Activated CD4-positive, alpha-beta T cell treated with anti-CD3 and anti-CD28 coated beads, Interleukin-2, Interleukin-4, amounts not matched to agents 100 ng/mL and 50 ng/mL, durations not matched to agents 16 hours and 8 hours (primary cell): ENCODE measurements around the gene SLC20A1.
"Not testable (repeated sequence)": the region's sequence is repeated elsewhere in the genome, so short reads cannot be mapped to it uniquely, and the experiment has no call there.

Source experiments
- DNase-seq: peaks from one replicate; pipeline ENCODE4 v3.0.0-alpha.2; 2020; ENCODE audit warnings: low spot score

The SLC20A1 gene

DNA sequence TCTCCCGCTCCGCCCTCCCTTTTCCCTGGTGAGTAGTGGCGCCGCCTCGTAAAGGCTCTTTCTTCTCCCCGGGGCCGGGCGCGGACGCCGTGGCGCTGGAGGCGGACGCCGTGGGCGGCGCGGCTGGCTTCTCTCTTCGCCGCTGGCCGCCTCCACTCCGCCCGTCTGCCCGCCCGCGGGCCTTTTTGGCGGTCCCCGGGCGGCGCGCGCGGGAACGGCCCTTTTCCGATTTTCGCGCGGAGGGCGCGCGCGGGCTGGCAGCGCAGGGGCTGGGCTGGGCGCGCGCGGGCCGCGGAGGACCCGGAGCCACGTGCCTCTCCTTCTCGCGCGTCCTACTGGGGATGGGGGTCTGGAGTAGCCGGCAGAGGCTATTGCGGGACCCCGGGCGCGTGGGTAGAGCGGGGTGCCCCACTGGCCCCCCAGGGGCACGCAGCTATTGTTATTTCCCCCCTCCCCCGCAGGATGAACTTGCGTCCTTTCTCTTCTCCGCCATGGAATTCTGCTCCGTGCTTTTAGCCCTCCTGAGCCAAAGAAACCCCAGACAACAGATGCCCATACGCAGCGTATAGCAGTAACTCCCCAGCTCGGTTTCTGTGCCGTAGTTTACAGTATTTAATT is 472 bp downstream of the SLC20A1 start:
- no peak for DNase-seq

DNA sequence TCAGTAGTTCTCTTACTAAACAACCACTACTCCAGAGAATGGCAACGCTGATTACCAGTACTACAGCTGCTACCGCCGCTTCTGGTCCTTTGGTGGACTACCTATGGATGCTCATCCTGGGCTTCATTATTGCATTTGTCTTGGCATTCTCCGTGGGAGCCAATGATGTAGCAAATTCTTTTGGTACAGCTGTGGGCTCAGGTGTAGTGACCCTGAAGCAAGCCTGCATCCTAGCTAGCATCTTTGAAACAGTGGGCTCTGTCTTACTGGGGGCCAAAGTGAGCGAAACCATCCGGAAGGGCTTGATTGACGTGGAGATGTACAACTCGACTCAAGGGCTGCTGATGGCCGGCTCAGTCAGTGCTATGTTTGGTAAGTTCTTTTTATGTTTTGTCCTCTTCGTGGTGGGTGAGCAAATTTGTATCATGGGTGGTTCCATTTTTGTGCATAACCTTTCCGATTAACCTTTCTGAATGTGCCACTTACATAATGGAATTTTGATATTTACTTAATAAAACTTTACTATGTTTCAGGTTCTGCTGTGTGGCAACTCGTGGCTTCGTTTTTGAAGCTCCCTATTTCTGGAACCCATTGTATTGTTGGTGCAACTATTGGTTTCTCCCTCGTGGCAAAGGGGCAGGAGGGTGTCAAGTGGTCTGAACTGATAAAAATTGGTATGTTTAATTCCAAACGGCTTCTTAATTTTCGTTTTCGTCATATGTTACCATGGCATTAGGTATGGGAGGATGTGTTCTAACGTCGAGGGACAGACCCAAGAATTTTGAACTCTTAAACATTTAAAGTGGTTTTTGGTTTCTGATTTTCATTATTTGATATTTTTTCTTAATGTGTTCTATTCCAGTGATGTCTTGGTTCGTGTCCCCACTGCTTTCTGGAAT is 1.3 kb downstream of the SLC20A1 start:
- DNase-seq: no peak

DNA sequence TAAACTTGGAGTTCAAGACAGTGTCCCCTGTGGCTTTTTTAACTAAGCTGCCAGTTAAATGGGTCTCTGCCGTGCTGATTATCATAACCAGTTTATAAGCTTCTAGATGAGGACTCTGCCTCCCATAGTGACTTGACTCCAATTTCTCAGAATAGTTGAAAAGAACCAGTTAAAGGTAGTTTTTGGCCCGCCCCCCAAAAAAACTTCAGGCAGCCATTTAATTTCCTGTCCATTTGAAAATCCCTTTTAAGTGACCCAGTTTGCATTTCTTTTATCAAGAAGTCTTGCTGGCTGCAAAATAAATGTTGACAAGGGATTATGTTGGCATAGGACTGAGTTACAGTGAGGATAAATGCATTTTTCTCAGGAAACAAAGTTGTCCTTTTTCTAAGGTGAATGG is 2.3 kb downstream of the SLC20A1 start:
- no peak for DNase-seq

DNA sequence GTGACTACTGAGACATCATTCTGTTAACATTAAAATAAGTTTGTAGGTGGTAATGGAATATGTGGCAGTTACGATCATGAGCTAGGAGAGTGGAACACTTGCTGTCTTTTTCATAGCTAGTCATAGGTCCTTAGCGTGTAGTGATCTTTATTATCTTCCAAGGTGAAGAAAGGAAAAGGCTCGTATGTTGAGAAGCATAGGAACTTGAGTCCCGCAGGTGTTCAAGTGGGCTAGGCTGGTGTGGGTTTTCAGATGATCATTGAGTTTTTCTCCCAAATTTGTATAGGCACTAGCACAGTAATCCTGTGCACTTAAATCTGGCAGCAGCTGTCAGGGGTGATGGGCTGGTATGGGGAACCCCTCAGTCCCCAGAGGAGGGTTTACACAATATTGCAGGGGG is 10.9 kb downstream of the SLC20A1 start:
- DNase-seq: no peak

DNA sequence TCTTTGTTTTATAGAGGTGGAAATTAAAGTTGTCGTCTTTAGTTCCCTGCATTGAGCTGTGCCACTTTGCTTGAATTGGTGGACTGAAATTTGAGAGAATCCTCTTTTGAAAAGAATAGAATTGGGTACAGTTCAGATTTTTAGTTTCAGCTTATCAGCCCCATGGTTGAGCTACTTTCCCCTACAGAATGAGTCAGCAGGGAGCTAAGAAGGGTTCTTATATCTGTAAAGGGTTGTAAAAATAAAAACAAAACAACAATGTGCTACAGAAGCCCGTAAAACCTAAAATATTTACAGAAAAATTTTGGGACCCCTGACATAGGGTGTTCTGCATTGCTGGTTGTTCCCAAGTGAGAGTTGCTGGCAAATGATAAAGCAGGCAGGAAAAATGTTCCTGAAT is 12.6 kb downstream of the SLC20A1 start:
- DNase-seq: no peak

DNA sequence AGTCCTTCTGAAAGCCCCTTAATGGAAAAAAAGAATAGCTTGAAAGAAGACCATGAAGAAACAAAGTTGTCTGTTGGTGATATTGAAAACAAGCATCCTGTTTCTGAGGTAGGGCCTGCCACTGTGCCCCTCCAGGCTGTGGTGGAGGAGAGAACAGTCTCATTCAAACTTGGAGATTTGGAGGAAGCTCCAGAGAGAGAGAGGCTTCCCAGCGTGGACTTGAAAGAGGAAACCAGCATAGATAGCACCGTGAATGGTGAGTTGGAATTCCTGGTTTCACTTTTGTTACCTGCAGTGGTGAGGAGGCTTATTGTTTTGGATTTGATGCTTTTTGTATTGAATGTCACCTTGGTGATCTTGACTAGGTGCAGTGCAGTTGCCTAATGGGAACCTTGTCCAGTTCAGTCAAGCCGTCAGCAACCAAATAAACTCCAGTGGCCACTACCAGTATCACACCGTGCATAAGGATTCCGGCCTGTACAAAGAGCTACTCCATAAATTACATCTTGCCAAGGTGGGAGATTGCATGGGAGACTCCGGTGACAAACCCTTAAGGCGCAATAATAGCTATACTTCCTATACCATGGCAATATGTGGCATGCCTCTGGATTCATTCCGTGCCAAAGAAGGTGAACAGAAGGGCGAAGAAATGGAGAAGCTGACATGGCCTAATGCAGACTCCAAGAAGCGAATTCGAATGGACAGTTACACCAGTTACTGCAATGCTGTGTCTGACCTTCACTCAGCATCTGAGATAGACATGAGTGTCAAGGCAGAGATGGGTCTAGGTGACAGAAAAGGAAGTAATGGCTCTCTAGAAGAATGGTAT is 13.3 kb downstream of the SLC20A1 start:
- DNase-seq: no peak

DNA sequence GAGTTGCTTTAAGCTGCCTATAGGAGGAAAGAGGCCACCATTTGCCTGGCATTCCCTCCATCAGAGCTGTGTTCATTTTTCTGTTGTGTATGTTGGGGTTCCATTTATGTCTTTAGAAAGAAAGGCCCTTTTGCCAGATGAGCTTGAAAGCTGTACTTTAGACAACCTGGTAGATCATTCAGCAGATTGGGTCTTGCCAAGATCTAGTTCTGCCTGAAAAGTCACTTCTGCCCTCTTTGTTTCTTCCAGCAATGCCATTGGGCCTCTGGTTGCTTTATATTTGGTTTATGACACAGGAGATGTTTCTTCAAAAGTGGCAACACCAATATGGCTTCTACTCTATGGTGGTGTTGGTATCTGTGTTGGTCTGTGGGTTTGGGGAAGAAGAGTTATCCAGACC is 14.4 kb downstream of the SLC20A1 start:
- no peak for DNase-seq

DNA sequence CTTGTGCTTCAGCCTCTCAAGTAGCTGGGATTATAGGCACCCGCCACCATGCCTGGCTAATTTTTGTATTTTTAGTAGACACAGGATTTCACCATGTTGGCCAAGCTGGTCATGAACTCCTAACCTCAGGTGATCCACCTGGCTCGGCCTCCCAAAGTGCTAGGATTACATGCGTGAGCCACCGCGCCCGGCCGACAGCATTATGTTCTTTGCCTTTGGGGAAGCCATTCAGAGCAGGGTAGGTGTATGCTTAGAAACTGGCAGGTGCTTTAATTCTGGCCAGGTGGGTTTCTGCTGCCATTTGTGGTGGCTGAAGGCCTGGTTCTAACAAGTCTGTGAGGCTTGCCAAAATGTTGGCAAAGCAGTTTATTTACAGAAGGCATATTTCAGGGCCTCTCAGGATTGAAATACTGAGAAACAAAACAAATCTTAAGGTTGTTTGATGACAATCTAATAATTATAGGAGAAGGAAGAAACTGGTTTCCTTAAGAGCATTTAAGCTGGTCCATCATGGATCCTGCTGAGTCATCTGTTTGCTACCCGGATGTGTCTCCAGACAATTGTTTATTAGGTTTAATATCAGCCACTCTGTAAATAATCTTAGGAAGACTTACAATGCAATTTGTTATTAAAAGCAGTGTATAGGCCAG is 16.0 kb downstream of the SLC20A1 start:
- no peak for DNase-seq

DNA sequence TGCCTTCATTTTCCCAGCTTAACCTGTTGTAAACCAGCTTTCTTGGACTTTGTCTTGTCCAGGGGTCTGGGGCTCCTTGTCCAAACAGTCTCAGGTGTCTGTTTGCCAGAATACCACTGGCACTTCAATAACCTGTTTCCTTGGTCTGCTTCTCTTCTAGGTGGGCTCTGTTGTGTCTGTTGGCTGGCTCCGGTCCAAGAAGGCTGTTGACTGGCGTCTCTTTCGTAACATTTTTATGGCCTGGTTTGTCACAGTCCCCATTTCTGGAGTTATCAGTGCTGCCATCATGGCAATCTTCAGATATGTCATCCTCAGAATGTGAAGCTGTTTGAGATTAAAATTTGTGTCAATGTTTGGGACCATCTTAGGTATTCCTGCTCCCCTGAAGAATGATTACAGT is 17.0 kb downstream of the SLC20A1 start:
- DNase-seq: no peak

DNA sequence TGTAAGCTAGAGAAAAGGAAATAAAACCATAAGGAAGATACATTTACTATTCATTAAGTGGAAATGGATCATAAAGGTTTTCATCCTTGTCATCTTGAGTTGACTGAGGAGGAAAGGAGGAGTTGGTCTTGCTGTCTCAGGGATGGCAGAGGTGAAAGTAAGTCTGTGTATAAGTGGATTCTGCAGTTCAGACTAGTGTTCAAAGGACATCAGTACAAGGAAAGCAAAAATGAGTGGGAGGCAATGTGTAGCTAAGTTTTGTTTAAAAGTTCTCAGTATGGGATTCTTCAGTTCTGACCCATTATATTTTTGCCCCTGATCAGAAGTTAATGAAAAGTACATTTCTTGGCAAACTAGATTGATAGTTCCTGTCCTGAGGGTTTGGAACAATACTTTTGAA is 18.9 kb downstream of the SLC20A1 start:
- DNase-seq: no peak

DNA sequence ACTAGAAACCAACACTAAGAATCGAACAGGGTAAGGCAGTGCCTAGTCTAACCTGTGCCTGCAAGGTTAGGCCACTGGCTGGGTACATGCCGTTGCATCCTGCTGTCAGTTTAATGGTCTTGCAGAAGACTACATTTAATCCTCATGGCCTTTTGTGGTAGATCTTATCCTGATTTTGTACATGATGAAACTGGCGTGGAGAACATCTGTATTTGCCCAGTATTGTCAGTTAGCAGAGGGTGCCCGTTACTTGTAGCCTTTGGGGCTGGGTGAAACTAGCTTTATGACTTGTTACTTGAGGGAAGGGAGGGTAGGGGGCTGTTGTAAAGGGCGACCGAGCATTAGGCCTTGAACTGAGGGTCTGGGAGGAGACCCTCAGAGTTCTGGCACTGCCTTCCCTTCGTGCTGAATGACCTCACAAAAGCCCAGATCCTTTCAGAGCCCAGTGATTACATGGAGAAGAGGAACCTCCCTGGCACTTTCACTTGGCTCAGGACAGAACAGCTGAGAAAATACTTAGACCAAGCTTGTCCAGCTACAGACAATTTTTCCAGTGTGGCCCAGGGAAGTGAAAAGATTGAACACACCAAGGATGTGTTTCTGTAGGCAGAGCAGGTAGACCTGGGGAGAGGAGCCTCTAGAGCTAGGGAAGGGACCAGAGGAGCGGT is 19.5 kb downstream of the SLC20A1 start:
- no peak for DNase-seq

DNA sequence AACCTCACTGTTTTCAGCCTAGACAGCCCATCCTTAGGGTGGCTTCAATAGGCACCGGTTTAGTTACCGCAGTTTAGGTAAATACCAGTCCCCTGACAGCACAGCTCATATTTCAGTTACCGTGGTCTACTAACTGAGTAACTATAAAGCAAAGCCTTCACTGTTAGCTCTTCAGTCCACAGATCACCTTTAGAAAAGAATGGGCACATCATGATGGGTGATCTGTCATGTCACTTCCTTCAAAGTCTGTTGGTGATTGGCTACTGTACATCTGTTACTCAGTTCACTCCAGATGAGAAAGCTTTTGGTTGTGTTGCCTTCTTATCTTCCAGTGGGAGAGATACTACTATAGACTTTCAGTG is 21.0 kb downstream of the SLC20A1 start:
- no peak for DNase-seq

DNA sequence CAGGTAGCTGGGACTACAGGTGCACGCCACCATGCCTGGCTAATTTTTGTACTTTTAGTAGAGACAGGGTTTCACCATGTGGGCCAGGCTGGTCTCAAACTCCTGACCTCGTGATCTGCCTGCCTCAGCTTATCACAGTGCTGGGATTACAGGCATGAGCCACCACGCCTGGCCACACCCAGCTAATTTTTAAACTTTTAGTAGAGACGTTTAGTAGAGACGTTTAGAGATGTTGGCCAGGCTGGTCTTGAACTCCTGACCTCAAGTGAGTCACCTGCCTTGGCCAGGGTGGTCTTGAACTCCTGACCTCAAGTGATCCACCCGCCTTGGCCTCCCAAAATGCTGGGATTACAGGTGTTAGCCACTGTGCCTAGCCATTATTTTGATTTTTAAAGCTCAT is 21.8 kb downstream of the SLC20A1 start:
- not testable (repeated sequence) for DNase-seq

DNA sequence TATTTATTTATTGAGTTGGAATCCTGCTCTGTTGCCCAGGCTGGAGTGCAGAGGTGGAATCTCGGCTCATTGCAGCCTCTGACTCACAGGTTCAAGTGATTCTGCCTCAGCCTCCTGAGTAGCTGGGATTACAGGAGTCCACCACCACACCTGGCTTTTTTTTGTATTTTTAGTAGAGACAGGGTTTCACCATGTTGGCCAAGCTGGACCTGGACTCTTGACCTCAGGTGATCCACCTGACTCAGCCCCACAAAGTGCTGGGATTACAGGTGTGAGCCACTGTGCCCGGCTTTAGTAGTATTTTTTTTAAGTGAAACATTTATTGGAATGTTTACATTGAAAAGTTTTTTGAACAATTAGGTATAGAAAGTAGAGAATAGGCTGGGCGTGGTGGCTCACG is 23.9 kb downstream of the SLC20A1 start:
- DNase-seq: no peak

DNA sequence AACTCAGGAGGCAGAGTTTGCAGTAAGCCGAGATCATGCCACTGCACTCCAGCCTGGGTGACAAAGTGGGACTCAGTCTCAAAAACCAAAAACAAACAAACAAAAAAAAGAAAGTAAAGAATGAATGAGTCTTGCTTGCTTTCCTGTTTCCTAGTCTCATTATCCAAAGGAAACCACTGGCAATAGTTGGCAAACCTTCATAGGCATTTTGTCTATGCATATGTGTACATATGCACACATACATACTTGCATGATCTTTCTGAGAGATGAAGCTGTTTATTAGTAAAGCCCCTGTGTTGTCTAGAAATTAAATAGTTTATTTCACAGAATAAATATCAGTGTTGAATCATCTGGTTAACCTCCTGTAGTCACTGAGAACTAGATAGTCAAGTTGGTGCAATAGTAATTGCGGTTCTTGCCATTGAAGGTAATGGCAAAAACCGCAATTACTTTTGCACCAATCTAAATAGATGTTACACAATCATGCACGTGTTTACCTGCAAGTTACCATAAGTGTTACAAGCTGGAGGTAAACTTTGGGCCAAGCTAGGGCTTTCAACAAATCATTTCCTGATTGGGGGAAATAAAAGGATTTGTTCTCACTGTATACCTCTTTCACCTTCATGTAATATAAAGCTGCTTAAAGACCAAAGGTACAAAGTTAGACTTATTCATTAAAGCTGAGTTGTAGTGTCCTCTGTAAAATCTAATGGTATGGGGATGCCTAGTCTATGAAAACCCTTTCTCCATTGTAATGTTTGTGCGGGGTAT is 24.7 kb downstream of the SLC20A1 start:
- DNase-seq: no peak

DNA sequence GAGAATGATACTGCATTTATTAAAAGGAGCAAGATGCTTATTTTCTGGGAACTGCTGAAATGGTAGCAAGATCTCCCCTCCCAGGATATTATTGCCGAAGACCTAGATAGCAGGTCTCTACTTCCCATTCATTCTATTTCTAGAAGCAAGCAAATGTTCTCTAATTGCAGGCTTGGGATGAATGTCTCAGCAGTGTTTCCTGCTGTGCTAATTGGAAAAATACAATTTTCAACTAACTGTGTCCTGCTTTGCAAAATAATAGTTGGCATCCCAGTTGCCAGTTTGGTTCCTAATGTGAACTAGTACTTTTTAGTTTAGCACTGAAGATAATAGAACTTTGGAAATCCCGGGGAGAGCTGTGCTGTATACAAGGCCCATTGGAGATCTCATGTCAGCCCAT is 26.1 kb downstream of the SLC20A1 start:
- no peak for DNase-seq

DNA sequence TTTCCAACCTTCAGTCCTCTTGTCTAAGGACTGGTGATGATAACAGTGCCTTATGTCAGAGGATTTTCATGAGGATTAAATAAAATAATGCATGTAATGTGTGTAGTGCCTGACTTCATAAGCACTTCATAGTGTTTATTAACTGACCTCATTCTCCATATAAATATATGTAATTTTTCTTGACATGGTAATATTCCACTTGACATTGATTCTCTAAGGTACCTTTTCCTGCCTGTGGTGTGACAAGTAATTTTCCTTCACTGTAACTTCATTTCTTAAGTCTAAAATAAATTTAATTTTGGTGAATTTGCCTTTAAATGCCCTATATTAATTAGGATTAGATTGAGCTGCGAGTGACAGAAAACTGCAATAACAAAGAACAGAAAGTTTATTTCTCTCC is 27.3 kb downstream of the SLC20A1 start:
- no peak for DNase-seq

DNA sequence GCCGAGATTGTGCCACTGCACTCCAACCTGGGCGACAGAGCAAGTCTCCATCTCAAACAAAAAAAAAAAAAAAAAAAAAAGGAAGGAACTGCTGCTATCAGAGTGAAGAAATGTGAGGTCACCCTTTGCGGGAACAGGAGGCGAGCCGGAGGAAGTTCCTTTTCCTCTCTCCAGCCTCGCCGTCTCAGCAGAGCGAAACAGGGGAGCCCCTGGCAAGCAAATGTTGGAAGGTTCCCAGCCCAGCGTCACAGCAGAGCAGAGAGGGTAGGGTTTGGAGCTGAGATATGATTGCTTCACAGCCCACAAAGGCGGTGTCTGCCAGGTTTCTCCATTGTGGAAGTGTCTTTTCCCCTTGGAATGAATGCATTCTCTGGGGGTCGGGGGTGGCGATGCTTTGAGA is 28.5 kb downstream of the SLC20A1 start:
- DNase-seq: no peak

DNA sequence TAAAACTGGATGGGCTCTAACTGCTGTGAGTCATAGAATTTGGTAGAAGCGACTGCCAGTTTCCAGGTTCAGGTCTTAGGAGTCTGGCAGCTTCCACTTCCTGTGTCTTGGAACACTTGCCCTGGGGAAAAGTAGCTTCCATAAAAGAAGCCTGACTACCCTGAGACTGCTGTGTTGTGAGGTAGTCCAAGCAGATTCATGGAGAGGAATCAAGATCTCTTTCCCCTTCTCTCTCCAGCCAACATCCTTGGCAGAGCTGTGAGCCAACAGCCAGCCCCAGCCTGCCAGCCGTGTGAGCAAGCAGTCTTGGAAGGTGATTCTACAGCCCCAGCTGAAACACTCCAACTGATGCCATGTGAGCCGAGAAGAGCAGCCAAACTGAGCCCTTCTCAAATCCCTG is 33.7 kb downstream of the SLC20A1 start:
- no peak for DNase-seq

DNA sequence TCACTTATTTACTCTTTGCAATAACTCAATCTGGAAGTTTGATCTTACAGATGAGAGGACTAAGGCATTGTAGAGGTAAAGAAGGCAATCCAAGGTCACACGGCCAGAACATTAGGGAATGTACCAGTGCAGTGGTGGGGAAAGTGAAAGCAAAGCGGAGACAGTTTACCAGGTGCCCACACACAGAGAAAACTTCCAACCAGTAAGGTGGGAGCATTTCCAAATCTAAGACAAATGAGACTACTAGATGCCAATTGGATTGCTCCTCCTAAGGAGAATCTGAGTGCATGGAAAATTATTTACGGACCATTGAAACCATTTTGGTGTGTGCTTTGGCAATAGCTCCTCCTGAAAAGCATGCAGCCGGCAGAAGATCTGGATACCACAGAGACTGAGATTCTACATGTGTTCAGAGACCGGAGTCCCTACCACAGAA is 34.9 kb downstream of the SLC20A1 start:
- no peak for DNase-seq

DNA sequence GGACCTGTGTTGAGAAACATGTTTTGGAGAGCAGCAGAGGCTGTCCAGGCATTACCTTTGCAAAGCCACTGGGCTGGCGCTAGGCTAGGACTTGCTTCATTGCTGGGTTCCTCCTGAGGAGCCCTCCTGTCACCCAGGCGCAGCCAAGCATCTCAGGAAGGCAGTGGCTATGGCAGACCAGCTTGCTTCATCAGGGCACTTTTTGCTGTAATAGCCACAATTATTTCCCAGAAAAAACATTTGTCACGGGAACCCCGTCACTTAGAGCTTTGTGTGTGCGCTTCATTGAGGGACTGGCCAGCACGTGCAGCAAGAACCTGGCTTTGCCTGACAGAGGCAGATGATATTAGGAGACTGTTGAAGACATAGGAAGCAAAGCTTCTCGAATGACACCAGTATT is 36.4 kb downstream of the SLC20A1 start:
- no peak for DNase-seq
